Pancreas (tissue), 10 donors: ENCODE measurements around the gene TMED8. TPM values are rescaled to one million over a fixed set of nuclear protein-coding genes. Genes with fewer than 3 reads are reported as not detected.

ENCODE experiments used
- ATAC-seq, 4 donors: fragments of 200-7000 bp; cut with Tn5 transposase; one replicate each; pipeline versions ENCODE4 v1.8.0 to v1.9.1; 2020; ENCODE audit warnings: mild to moderate bottlenecking in 4 of 4, moderate library complexity in 4 of 4
- DNase-seq, 6 donors: peaks; one replicate each; pipeline ENCODE4 v3.0.0-alpha.2; 2020
- FAIRE-seq: peaks from 2 replicates; lab custom pipeline; 2012; peaks lifted over from hg19 to GRCh38; lab: Jason Lieb, UNC
- H3K27ac ChIP-seq, 4 donors: fragments of 200-600 bp; sonication (generic); 1 replicate in 3 of 4; 2 replicates in 1 of 4; pipeline versions ENCODE4 v1.5.0 to v1.8.0; 2020
- H3K27me3 ChIP-seq, 4 donors: fragments of 200-600 bp; one replicate each; pipeline ENCODE4 v1.8.0; 2021
- H3K36me3 ChIP-seq, 3 donors: fragments of 200-600 bp; sonication (generic) in 1 of 3; one replicate each; pipeline versions ENCODE4 v1.5.0 to v1.8.0; 2020 to 2021
- H3K4me1 ChIP-seq, 3 donors: fragments of 200-600 bp; one replicate each; pipeline ENCODE4 v1.8.0; 2021
- H3K4me3 ChIP-seq, 4 donors: fragments of 200-600 bp; sonication (generic) in 2 of 4; one replicate each; pipeline versions ENCODE4 v1.5.0 to v1.8.0; 2020 to 2021
- H3K9me3 ChIP-seq, 4 donors: fragments of 200-600 bp; one replicate each; pipeline ENCODE4 v1.8.0; 2021
- CTCF ChIP-seq, 4 donors: fragments of 200-600 bp; sonication (generic) in 3 of 4; IDR thresholded peaks; one replicate each; pipeline versions ENCODE4 v1.5.0 to v1.8.0; 2021; ENCODE audit warnings: antibody characterized with exemption in 4 of 4
- WGBS, 2 donors: extraction: QIAGEN DNeasy Blood & Tissue Kit; methylation state at CpG; one replicate each; pipeline ENCODE4 v1.1.7; 2013; 5-methylcytosine and 5-hydroxymethylcytosine counted together
- intact Hi-C, 3 donors: fragments of 100-400 bp; cut with DNase I; formaldehyde crosslinking; loops; one replicate each; pipeline versions ENCODE4 v1.11.1 to v1.14.2; 2022
- polyA plus RNA-seq, 2 donors: library from polyadenylated mRNA; stranded (reverse); fragments of 200-250 nt; gene quantifications; one replicate each; pipeline ENCODE4 v1.2.3, GENCODE V29; 2013
- total RNA-seq, 6 donors: library from RNA; stranded (reverse); fragmentation: NEBNext Ultra II Directional in 4 of 6; extraction: Animal tissue kit (Norgen Biotek cat#: 25700) in 4 of 6; gene quantifications; one replicate each; pipeline versions ENCODE4 v1.2.1 to v1.2.4, GENCODE V29; 2021 to 2023
- donor health status: healthy with polysubstance abuse.
- donor health status: DM: no; HTN: no; CAD: no; lungs with moderate emphysema.
- donor health status: DM: no; HTN: no; CAD: no.
- donor health status: control.
- donor health status: control.
- donor health status: Bipolar disorder and iron deficiency.
- donor health status: DM: yes; HTN: yes; CAD: no.
- donor health status: DM: no; HTN: no; CAD: no.
- donor health status: DM: no; HTN: no; CAD: no.
- donor health status: DM: yes; HTN: yes; CAD: no.

The TMED8 gene
- total and polyA plus RNA-seq, 8 donors = 2.7 to 9.6 (median 5.8) TPM

- FAIRE-seq = no peak
- H3K27ac ChIP-seq = no peak overlapping the region
- no peaks in the 10 kb centered on the region for H3K36me3 ChIP-seq
- H3K9me3 ChIP-seq = no peaks in the 10 kb centered on the region
- H3K4me3 ChIP-seq = no peak overlapping the region
- 90 to 94% methylated on average over 3 of the region's 3 CpGs for WGBS, 2 donors
- ATAC-seq = no peak
- TF ChIP-seq CTCF (IDR thresholded peaks at IDR 0.05) = no peak
- no peak for DNase-seq
- H3K27me3 ChIP-seq = no peaks in the 10 kb centered on the region
- intact Hi-C loops = no loop called here
- no peaks in the 10 kb centered on the region for H3K4me1 ChIP-seq
Observed at GRCh38 chr14:77335576-77335975, 41.3 kb downstream of the TMED8 start.

DNA sequence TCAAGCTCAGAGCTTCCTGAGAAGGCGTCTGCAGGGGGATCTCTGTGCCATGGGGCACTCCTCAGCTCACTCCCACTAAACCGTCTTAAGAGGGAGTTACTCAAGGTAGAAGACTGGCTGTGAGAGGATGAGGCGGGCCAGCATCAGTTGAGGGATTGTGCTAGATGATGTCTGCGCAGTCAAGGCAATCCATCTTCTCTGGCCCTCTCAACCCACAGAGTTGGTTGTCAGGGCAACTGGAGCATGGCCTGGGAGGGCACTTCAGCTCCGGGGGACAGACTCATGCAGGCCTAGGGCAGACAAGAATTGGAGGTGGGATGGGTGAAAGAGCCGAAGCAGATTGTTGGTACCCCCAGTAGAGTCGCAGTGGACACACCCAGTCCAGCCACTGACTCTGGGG lies 47.0 kb downstream of the TMED8 start:
- Histone ChIP-seq H3K36me3 (no peaks in the 10 kb centered on the region), H3K4me1 (no peaks in the 10 kb centered on the region), H3K9me3 (no peaks in the 10 kb centered on the region), H3K27ac (no peak overlapping the region), H3K4me3 (no peak overlapping the region), H3K27me3 (no peaks in the 10 kb centered on the region)
- ATAC-seq (no peak), DNase-seq (peak in 1 of 6 donors; percentile 30), FAIRE-seq (no peak)
- WGBS, 2 donors = 80 to 88% methylated on average over 7 of the region's 7 CpGs
- no peak for TF ChIP-seq CTCF (IDR thresholded peaks at IDR 0.05)
- intact Hi-C loops = no loop called here

DNA sequence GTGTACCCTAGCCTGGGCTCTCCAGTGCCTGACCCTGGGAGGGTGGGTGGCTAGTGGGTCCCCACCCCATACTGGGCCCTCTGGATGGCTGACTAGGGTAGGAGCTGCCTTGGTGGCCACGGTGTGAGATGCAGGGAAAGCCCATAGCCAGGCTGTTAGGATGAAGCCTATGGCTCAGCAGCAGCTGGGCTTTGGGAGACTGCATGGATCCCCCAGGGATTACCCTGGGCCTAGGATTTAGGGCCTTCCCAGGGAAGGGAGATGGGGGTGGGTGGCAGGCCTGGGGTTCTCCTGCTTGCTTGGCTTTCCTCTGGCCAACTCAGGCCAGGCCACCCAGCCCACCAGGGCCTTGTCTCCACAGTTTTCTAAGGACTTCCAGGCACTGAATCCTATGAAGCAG lies 49.8 kb downstream of the TMED8 start:
- H3K27me3 ChIP-seq = no peaks in the 10 kb centered on the region
- peak in 1 of 6 donors; percentile 16 for DNase-seq
- H3K36me3 ChIP-seq = no peaks in the 10 kb centered on the region
- FAIRE-seq = no peak
- intact Hi-C loops = no loop called here
- H3K27ac ChIP-seq = no peak overlapping the region
- ATAC-seq = no peak
- H3K9me3 ChIP-seq = no peaks in the 10 kb centered on the region
- H3K4me1 ChIP-seq = peaks cover 0 to 3% (median 0%) of the 10 kb centered on the region in 3 donors
- no peak overlapping the region for H3K4me3 ChIP-seq
- no peak for TF ChIP-seq CTCF (IDR thresholded peaks at IDR 0.05)
- 97 to 100% methylated on average over 1 of the region's 1 CpG for WGBS, 2 donors

- H3K4me3 ChIP-seq = no peak overlapping the region
- H3K4me1 ChIP-seq = peaks cover 0 to 6% (median 0%) of the 10 kb centered on the region in 3 donors
- no peaks in the 10 kb centered on the region for H3K9me3 ChIP-seq
- 94 to 100% methylated on average over 3 of the region's 3 CpGs for WGBS, 2 donors
- intact Hi-C loops = no loop called here
- H3K36me3 ChIP-seq = no peaks in the 10 kb centered on the region
- no peaks in the 10 kb centered on the region for H3K27me3 ChIP-seq
- H3K27ac ChIP-seq = no peak overlapping the region
- FAIRE-seq (no peak), ATAC-seq (no peak), DNase-seq (peak in 1 of 6 donors; percentile 25)
- no peak for TF ChIP-seq CTCF (IDR thresholded peaks at IDR 0.05)
Observed at GRCh38 chr14:77325746-77326094, 51.2 kb downstream of the TMED8 start.

- ATAC-seq = no peak
- H3K9me3 ChIP-seq = no peaks in the 10 kb centered on the region
- no peak overlapping the region for H3K27ac ChIP-seq
- peak in 1 of 6 donors; percentile 29 for DNase-seq
- intact Hi-C loops = no loop called here
- no peak for FAIRE-seq
- H3K4me1 ChIP-seq = peaks cover 0 to 6% (median 0%) of the 10 kb centered on the region in 3 donors
- WGBS, 2 donors = 80 to 86% methylated on average over 11 of the region's 11 CpGs
- H3K4me3 ChIP-seq = no peak overlapping the region
- no peak for TF ChIP-seq CTCF (IDR thresholded peaks at IDR 0.05)
- no peaks in the 10 kb centered on the region for H3K36me3 ChIP-seq
- no peaks in the 10 kb centered on the region for H3K27me3 ChIP-seq
Observed at GRCh38 chr14:77324816-77325745, 51.8 kb downstream of the TMED8 start.
